BJ (cell line): ENCODE measurements around the gene KISS1. TPM values are rescaled to one million over a fixed set of nuclear protein-coding genes. Genes with fewer than 3 reads are reported as not detected.

Source experiments
- CTCF ChIA-PET: fragments of 350-600 bp; formaldehyde crosslinking; extraction: SDS; loops from one replicate; lab custom pipeline; 2021; ENCODE audit warnings: antibody characterized with exemption, inconsistent platforms; lab: Yijun Ruan, JAX
- POLR2A ChIA-PET: fragments of 300-600 bp; sonication (Branson Sonifier 250); formaldehyde crosslinking; extraction: SDS; loops from one replicate; lab custom pipeline; 2021; ENCODE audit warnings: antibody characterized with exemption; lab: Charles Lee
- DNase-seq: peaks from one replicate; pipeline ENCODE4 v3.0.0-alpha.2; 2011; ENCODE audit warnings: low read depth
- H3K27me3 ChIP-seq: 2 replicates; pipeline ENCODE4 v1.6.0; 2011; ENCODE audit warnings: low read length; ENCODE audit not compliant: control insufficient read depth, insufficient read depth
- H3K36me3 ChIP-seq: 2 replicates; pipeline ENCODE4 v1.5.1; 2011; ENCODE audit warnings: low read length; ENCODE audit not compliant: control insufficient read depth, insufficient read depth
- H3K4me3 ChIP-seq: 2 replicates; pipeline ENCODE4 v1.5.1; 2011; ENCODE audit warnings: low read depth, mild to moderate bottlenecking, control low read depth, low read length
- polyA plus RNA-seq: library from polyadenylated mRNA; depleted of rRNA; stranded (reverse); fragments of >200 nt; gene quantifications from 2 replicates; pipeline ENCODE4 v1.2.3, GENCODE V29; 2011
- TF ChIP-seq, protein P1 (sequence below): IDR thresholded peaks from 2 replicates; pipeline ENCODE4 v1.5.1; 2011; ENCODE audit warnings: low read depth, mild to moderate bottlenecking, control low read depth, inconsistent platforms, low read length, moderate library complexity; ENCODE audit not compliant: insufficient read depth

KISS1 gene
- polyA plus RNA-seq, 1 experiment, result 23.0 TPM

DNA sequence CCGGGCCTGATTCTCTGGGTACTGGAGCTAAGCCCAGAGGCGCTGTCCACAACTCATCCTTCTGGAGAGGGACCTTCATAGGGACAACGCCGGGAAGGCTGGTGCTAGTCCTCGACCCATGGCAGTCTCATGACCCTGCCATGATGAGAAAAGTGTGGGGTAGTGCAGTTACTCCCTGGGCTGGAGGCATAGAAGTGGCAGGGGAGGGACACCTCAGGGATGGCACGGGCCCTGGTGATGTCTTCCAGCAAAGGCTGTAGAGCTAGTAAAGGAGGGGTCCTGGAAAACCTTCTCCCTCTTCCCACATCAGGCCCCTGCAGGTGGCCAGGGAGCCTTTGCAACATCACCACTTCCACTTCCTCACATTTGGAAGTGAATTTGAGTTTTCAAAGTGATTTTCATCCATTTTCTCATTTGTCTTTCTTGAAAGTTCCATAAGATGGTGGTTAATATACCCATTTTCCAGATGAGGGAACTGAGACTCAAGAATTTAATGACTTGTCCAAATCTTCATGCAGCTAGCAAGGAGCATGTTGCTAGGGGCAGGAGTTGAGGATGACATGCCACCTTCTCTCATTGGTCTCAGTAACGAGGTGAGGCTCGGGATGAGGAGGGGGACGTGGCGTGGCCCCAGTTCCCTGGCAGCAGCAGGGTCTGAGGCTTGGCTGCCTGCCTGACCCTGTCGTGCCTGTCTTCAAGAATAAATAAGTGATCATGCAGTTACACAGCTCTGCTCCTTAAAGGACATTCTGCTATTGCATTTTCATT is 20.8 kb upstream of the KISS1 start:
- DNase-seq, result no peak
- ChIA-PET POLR2A (no interaction called here), CTCF (interaction anchor here (1.2 to 6.2 kb wide), 7 partner anchors 11 to 145 kb away, joined by 3 to 164 read pairs (median 4); partner anchors contain the start of gene PLEKHA6)
- peaks cover 4% of the 10 kb centered on the region for H3K36me3 ChIP-seq
- H3K4me3 ChIP-seq, result no peak overlapping the region
- no peaks in the 10 kb centered on the region for H3K27me3 ChIP-seq
- TF ChIP-seq, protein P1, sequence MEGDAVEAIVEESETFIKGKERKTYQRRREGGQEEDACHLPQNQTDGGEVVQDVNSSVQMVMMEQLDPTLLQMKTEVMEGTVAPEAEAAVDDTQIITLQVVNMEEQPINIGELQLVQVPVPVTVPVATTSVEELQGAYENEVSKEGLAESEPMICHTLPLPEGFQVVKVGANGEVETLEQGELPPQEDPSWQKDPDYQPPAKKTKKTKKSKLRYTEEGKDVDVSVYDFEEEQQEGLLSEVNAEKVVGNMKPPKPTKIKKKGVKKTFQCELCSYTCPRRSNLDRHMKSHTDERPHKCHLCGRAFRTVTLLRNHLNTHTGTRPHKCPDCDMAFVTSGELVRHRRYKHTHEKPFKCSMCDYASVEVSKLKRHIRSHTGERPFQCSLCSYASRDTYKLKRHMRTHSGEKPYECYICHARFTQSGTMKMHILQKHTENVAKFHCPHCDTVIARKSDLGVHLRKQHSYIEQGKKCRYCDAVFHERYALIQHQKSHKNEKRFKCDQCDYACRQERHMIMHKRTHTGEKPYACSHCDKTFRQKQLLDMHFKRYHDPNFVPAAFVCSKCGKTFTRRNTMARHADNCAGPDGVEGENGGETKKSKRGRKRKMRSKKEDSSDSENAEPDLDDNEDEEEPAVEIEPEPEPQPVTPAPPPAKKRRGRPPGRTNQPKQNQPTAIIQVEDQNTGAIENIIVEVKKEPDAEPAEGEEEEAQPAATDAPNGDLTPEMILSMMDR, result no peak

DNA sequence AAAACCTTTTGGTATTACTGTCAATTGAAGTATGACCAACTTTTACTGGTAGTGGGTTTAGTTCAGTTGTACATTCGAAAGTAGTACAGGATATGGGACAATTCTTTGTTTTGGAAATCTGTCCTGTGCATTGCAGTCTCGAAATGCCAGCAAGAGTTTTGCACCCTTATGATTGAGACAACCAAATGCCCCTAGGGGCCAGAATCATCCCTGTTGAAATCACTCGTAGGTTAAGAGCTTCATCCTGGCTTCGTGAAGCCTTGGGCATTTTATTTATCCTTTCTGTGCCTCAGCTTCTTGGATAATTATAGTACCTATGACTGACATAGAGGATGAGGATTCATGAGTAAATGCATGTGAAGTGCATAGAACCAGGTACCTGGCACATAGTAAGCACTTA is 19.9 kb upstream of the KISS1 start:
- POLR2A ChIA-PET, result no interaction called here
- H3K36me3 ChIP-seq, result 0 out of 2 replicates have a peak, but pooled peaks cover 1% of the 10 kb centered on the region
- CTCF ChIA-PET, result interaction anchor here (0.6 to 6.2 kb wide), 10 partner anchors 10 to 321 kb away, joined by 3 to 164 read pairs (median 3); partner anchors contain the start of gene PLEKHA6
- TF ChIP-seq, protein P1, result no peak
- no peak for DNase-seq
- no peak overlapping the region for H3K4me3 ChIP-seq
- H3K27me3 ChIP-seq, result no peaks in the 10 kb centered on the region

DNA sequence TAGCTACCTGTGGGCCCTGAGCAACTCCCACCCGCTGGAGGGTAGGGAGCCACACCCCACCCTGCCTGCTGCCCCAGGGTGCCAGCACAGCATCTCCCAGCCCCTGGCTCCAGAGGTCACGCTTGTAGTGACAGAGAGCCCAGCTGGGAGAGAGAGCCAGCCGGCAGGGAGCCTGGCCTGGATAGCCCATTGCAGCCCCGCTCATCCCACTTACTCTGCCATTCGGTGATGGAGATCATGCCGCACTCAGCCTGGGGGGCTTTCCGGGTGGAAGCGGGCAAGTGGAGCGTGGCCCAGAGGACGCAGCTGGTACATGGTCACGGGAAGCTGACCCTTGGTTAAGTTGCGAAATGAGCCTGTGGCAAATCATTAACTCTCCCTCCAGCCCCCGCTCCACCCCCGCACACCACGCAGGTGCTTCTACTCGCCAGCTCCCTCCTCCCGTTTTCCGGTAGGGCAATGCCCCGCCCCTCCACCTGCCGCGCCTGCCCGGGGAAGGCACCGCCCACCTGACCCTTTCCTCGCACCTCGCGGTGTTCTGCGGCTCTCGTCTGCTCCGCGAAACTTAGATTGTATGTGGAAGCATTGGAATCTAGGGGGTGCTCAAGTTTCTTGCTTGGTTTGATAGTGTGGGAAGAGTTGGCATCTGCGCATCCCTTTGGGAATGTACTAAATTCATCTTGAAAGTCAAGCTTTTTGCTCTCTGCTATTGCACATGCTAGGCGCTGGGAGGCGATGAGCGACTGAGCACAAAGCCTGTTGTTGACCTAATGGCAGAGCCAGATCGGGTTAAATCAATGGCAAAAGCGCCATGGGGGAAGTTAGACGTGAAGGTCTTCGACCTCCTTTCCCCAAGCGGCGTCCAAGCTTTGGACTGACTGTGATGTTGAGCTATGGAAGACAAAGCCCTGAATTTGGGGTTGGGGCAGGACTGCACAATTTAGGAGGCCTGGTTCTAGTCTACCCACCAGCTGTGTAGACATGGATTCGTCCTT is 17.7 kb upstream of the KISS1 start, which contains the start of gene GOLT1A:
TSS of gene GOLT1A (minus strand) at position 321 of the 995 bp plus-strand sequence. CDS start at position 239, 82 bp downstream.
- DNase-seq, result peak; percentile 32
- TF ChIP-seq, protein P1, result peak; percentile 87
- Histone ChIP-seq H3K4me3 (no peak within 1 kb of the TSS), H3K36me3 (no peaks in the 10 kb centered on the region), H3K27me3 (no peaks in the 10 kb centered on the region)
- ChIA-PET CTCF (interaction anchor here (0.6 to 6.2 kb wide), 43 partner anchors 8 to 354 kb away, joined by 3 to 164 read pairs (median 4); partner anchors contain the start of gene PLEKHA6), POLR2A (interaction anchor here (0.6 kb wide), 1 partner anchor 117 kb away, joined by 7 read pairs; no protein-coding TSS in a partner anchor)

DNA sequence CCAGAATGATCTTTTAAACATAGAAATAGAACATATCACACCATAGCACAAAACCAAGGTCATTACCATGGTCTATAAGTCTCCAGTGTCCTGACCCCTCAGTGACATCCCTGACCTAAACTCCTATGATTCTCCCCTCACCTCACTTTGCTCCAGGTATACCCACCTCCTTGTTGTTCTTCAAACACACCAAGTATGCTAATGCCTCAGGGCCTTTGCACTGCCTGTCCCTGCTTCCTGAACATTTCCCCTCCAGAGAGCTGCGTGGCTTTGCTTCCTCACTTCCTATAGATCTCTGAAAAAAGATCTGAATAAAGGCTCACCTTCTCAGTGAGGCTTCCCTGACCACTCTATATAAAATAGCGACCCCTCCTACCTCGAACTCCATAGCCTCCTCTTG is 16.4 kb upstream of the KISS1 start:
- Histone ChIP-seq H3K4me3 (no peak overlapping the region), H3K36me3 (no peaks in the 10 kb centered on the region), H3K27me3 (no peaks in the 10 kb centered on the region)
- ChIA-PET CTCF (interaction anchor here (1.0 to 6.2 kb wide), 2 partner anchors 23 to 149 kb away, joined by 3 to 164 read pairs; partner anchors contain the start of gene PLEKHA6), POLR2A (no interaction called here)
- TF ChIP-seq, protein P1, result no peak
- DNase-seq, result no peak
